GM12874 (cell line): Measurements from ENCODE around the gene TENM3.
"Not testable (repeated sequence)": the region's sequence is repeated elsewhere in the genome, so short reads cannot be mapped to it uniquely, and the experiment has no call there.

ENCODE experiments used
- TF ChIP-seq, protein P1 (sequence below): IDR thresholded peaks from 2 replicates; pipeline ENCODE4 v1.5.1; 2011; ENCODE audit warnings: low read depth, mild to moderate bottlenecking, control low read depth, low read length, moderate library complexity; ENCODE audit not compliant: insufficient read depth

TENM3 gene

DNA sequence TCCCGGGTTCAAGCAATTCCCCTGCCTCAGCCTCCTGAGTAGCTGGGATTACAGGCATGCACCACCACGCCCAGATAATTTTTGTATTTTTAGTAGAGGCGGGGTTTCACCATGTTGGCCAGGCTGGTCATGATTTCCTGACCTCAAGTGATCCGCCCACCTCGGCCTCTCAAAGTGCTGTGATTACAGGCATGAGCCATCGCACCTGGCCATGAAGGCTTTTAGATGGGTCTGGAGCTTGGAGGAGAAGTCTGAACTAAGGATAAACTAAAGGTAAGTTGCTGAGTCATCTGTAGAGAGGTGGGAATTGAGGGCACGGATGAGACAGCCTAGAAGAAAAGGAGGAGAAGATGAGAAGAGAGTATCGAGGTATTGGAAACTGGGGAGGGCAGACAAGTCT lies at the start of gene TENM3:
TENM3 (plus strand) TSS at position 199 of the 400 bp plus-strand sequence. CDS start 80,619 bp downstream, outside the sequence.
- TF ChIP-seq, protein P1, sequence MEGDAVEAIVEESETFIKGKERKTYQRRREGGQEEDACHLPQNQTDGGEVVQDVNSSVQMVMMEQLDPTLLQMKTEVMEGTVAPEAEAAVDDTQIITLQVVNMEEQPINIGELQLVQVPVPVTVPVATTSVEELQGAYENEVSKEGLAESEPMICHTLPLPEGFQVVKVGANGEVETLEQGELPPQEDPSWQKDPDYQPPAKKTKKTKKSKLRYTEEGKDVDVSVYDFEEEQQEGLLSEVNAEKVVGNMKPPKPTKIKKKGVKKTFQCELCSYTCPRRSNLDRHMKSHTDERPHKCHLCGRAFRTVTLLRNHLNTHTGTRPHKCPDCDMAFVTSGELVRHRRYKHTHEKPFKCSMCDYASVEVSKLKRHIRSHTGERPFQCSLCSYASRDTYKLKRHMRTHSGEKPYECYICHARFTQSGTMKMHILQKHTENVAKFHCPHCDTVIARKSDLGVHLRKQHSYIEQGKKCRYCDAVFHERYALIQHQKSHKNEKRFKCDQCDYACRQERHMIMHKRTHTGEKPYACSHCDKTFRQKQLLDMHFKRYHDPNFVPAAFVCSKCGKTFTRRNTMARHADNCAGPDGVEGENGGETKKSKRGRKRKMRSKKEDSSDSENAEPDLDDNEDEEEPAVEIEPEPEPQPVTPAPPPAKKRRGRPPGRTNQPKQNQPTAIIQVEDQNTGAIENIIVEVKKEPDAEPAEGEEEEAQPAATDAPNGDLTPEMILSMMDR, result not testable (repeated sequence)

DNA sequence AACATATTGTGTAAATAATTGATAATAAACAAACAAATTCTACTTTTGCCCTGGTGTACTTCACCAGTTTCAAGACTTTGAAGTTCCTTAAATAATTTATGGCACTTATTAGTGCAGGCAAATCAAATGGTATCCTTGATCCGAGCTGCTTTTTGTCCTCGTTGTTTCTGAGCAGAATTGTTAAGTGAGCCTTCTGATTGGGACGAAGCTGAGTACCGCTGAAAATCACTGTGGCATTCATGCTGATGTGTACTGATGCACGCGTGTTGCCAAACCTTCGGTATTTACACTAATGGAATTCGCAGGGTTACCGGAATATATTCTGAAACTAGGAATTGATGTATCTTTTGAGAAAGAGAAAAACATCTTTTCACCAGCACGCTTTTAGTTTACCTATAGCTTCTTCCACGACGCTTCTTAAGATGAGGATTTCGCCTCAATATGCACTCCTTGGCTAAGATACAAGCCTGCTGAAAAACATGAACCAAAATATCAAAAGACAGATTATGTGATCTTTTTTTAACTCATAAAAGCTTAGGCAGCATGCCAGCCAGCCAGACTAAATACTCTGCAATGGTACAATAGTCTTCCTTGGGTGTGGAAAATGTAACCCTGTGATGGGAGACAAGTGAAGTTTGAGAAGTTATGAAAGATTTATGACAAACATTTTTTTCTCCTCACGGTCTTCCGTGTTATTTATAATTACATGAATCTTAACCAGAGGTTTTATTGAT lies 48.9 kb upstream of the TENM3 start:
- TF ChIP-seq, protein P1, result no peak

DNA sequence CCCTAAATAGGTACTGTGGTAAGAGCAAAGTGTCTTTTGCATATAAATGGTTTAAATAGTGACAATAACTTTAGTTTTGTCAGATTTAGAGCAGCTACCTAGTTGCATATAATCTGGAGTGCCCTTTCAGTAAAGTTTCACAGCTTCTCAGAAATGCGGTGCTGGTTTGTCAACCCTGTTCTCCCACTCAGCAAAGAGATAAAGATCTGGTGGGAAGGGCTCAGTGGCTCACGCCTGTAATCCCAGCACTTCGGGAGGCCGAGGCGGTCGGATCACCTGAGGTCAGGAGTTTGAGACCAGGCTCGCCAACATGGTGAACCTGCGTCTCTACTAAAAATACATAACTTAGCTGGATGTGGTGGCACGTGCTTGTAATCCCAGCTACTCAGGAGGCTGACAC lies 45.6 kb upstream of the TENM3 start:
- TF ChIP-seq, protein P1, result no peak

DNA sequence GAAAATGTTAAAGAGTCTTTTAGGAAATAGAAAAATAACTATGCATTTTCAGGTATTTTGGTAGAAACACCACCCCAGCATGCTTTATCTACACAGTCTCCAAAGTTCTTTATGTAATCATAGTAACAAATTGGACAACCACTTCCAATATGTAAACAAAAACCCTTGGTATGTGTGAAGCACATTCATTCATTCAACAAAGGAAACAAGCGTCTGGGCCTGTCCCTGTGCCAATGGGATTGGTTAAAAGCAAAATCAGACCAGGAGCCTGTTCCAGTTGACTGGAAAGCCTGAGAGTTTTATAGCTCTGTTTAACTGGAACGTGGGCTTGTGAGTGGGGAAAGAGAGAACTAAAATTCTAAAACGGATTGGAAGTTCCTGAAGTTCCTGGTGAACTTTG lies 41.3 kb upstream of the TENM3 start:
- TF ChIP-seq, protein P1, result no peak

DNA sequence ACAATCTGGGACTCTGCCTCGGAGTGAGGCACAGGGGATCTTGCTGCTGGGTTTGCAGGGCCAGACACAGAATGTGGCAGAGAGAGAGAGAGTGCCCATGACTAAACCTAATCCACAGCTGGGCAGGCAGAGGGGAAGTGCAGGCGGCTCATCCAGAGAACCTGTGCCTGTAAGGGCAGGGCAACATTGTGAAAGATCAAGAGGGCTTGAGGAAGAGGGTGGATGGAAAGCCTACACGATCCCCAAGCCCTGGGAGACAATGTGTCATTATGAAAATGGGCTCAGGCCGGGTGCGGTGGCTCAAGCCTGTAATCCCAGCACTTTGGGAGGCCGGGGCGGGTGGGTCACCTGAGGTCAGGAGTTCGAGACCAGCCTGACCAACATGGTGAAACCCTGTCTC lies 40.6 kb upstream of the TENM3 start:
- TF ChIP-seq, protein P1, result no peak

DNA sequence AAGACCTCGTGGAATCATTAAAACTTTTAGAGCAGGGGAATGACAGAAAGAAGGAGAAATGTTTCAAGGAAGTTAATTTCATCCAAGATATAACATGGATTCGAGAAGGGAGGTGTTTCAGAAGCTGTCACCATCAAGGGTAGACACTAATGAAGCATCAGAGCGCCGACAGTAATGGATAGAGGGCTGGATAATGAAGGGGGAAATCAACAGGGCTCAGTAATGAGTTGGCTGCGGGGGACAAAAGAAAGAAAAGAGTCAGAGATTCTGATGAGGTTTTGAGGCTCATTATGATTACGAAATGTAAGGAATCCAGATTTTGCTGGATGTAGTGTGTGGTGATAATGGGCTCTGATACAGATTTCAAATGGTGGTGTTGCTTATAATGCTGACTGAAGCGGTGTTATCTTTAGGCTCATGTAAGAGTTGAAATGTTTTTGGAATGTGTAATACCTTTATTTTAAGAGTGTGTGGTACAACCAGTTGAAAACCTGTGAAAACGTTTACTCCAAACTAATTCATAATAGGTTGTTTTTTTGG lies 39.3 kb upstream of the TENM3 start:
- TF ChIP-seq, protein P1, result no peak

DNA sequence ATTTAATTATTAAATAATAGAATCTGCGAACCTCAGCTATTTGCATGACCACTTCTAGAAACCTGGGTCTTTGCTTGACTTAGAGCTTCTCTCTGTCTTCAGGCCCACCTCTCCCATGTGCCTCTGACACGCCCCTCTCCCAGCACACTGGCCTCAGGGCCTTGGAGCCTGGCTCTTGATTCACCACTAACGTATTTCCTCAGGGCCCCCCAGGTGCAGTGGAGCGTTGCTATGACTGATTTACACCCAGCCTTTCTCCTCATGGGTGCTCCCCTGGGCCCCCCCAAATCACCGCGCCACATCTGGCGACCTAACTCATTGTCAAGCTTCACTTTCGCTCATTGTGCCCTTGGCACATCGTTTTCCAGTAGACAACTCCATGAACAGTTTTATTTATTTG lies 37.9 kb upstream of the TENM3 start:
- TF ChIP-seq, protein P1, result no peak
